RKO (cell line): ENCODE results near the gene NME5.
A peak's percentile ranks its signal among the peaks of the same experiment; 100 is the strongest.
"Not testable (repeated sequence)": the region's sequence is repeated elsewhere in the genome, so short reads cannot be mapped to it uniquely, and the experiment has no call there.

Source experiments
- DNase-seq: peaks from one replicate; pipeline ENCODE4 v3.0.0-alpha.2; 2016; ENCODE audit warnings: low spot score

NME5 gene

GRCh38 chr5:138078006-138078643, 61.1 kb downstream of the NME5 start:
- DNase-seq = no peak

GRCh38 chr5:138077064-138077696, 62.0 kb downstream of the NME5 start:
- peak; percentile 77 for DNase-seq

- DNase-seq = not testable (repeated sequence)
These were observed 69.2 kb downstream of the NME5 start for GRCh38 chr5:138070026-138070425.

GRCh38 chr5:138068742-138069600, 70.3 kb downstream of the NME5 start:
- DNase-seq = peak; percentile 81

- DNase-seq = no peak
These were observed 71.3 kb downstream of the NME5 start for GRCh38 chr5:138067945-138068344.
